Measurements from ENCODE around the gene AXIN1.

Gene AXIN1

DNA sequence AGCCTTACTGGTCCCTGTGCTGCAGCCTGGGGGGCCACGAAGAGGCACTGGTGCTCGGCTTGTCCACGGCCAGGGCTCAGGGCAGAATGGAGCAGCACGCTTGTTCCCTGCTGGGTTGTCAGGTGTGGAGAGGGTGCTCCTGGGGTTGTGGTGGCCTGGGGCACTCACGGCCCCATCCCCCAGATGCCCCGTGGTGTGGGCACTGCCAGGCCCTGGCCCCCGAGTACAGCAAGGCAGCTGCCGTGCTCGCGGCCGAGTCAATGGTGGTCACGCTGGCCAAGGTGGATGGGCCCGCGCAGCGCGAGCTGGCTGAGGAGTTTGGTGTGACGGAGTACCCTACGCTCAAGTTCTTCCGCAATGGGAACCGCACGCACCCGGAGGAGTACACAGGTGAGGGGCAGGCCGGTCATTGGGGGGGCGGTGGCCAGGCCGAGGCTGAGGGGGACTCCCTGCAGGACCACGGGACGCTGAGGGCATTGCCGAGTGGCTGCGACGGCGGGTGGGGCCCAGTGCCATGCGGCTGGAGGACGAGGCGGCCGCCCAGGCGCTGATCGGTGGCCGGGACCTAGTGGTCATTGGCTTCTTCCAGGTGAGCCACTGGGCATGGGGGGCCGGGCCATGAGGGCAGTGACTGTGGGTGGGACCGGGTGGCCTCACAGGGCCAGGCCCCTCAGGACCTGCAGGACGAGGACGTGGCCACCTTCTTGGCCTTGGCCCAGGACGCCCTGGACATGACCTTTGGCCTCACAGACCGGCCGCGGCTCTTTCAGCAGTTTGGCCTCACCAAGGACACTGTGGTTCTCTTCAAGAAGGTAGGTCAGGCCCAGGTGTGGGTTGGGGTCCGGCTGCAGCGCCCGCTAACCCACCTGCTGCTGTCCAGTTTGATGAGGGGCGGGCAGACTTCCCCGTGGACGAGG is 68.1 kb downstream of the AXIN1 start:
- no peak for DNase-seq (ENCODE audit: low read depth in 2 of 2)

DNA sequence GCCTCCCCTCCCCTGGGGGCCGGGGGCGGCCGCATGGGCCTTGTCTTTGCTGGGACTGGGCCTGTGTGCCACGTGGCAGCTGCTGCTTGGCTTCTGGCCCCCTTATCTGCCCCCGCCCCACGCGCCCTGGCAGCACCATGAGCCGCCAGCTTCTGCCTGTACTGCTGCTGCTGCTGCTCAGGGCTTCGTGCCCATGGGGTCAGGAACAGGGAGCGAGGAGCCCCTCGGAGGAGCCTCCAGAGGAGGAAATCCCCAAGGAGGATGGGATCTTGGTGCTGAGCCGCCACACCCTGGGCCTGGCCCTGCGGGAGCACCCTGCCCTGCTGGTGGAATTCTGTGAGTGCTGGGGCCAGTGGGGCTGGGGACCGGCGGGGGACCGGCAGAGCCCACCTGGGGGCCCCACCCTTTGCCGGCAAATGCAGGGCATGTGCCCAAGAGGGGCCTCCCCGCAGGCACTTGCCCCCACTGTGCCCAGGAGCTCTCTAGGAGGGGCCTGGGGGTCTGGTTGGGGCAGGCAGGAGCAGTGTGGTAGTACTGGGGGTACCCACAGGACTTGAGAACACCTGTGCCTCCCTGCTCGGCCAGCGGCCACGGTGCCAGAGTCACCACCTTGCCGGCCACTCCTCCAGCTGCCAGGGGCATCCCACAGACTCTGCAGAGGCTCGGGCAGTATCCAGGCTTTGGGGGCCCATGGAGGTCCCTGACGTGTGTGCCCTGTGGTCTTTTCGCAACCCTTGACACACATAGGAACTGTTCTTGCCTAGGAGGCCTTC is 69.3 kb downstream of the AXIN1 start, which contains the start of gene PDIA2:
Gene PDIA2 (plus strand): TSS at position 132 of the 773 bp plus-strand sequence. CDS start 6 bp downstream, at position 138.
- DNase-seq (ENCODE audit: low read depth in 2 of 2) = no peak

DNA sequence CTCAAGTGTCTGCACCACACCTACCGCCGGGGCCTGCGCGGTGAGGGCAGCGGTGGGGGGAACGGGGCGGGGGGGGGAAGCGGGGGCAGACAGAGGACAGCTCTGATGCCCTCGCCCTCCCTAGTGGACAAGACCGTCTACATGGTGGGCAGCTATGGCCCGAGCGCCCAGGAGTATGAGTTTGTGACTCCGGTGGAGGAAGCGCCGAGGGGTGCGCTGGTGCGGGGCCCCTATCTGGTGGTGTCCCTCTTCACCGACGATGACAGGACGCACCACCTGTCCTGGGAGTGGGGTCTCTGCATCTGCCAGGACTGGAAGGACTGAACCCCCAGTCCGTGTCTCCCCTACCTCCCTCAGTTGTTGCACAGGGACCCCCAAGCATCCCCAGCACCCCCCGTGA is 70.0 kb downstream of the AXIN1 start:
- DNase-seq (ENCODE audit: low read depth in 2 of 2) = no peak

DNA sequence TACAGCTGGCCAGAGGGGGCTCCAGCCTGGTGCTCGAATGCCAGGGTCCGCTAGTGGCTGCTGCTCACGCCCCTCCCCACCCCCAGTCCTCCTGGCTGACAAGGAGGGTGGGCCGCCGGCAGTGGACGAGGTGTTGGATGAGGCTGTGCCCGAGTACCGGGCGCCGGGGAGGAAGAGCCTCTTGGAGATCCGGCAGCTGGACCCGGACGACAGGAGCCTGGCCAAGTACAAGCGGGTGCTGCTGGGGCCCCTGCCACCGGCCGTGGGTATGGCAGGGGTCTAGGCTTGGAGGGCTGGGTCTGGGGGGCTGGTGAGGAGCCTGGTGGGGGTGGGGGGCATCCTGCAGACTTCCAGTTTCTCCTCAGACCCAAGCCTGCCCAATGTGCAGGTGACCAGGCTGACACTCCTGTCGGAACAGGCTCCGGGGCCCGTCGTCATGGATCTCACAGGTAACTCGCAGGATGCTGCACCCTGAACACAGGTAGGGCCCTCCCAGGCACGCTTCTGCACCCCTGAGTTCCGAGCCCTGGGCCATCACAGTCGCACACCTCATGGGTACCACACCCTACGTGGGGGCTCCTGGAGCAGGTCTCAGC is 70.8 kb downstream of the AXIN1 start:
- DNase-seq (ENCODE audit: low read depth in 2 of 2) = no peak

DNA sequence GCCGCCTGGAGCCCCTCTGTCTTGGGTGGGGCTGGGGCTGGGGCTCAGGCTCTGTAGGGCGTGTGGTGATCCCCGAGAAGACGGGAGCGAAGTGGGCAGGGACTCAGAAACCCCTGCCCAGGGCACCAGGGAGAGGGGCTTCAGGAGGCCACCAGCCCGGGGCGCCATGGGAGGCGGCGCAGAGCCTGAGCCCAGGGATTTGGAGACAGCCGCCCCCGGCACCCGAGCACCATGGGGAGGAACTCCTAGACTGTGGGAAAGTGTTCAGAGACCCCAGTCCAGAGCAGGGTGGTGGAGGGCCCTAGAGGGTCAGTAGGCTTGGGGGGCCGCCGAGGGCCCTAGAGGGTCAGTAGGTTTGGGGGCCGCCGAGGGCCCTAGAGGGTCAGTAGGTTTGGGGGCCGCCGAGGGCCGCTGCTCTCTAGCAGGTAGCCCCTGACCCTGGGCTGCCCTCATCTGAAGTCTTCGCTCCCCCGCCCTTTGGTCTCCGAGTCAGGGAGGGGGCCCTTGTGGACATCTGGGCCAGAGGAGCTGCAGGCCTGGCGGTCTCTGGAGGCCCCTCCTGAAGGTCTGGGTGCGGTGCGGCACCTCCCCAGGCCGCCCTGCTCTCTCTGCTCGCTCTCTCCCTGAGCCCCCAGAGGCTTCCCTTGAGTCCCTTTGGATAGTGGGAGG is 71.4 kb downstream of the AXIN1 start:
- no peak for DNase-seq (ENCODE audit: low read depth in 2 of 2)

DNA sequence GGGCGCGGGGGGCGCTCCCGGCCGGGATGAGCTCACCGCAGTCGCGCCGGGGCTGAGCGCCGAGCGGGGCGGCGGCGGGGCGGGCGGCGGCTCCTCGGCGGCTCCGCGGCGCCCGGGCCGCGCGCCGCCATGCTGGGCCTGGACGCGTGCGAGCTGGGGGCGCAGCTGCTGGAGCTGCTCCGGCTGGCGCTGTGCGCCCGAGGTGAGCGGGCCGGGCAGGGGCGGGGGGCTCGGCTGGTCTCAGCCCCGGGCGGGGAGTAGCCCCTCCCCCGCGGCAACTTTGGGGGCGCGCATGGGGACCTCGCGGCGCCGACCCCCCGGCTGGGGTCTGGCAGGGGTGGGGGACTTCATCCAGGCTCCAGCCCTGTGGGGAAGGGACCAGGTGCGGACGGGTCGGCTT is 72.0 kb downstream of the AXIN1 start, which contains the start of gene ARHGDIG:
Gene ARHGDIG (plus strand): TSS at position 40 of the 400 bp plus-strand sequence. CDS start 90 bp downstream, at position 130.
- no peak for DNase-seq (ENCODE audit: low read depth in 2 of 2)

DNA sequence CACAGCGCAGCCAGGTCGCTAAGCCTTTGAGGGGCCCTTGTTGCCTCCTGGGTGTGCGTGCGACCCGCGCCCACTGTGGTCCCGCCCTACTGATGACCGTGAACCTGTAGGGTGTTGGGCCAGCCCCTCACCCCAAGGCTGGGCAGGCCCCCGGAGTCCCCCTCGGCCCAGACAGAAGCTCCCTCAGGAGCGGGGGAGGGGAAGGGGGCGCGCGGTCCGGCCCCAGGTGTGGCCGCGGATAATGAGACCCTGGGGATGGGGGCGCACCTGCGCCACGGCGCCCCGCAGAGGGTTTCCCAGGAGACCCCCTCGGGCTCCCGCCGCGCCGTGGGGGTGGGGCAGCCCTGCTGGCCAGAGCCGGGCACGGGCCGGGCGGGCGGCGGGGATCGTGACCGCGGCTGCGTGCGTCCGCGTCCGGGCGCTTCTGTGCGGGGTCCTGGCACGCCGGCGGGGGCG is 72.5 kb downstream of the AXIN1 start:
- DNase-seq (ENCODE audit: low read depth in 2 of 2) = no peak

DNA sequence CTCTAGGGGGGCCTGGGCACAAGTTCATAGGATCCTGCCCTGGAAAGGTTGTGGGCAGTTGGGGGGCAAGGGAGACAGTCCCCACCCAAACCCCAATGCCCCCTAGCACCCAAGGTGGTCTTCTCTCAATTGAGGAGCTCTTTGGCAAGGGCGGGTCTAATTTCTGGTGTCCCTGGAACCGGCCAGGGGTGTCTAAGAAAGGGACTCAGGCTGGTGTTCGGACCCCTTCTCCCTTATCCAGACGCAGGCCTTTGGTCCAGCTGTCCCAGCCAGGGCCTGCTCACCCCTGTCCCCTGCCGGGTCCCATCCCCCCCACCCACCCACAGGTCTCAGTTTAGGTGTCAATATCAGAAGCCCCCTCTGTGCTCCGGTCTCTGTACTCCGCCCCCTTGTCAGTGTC is 73.0 kb downstream of the AXIN1 start:
- no peak for DNase-seq (ENCODE audit: low read depth in 2 of 2)

DNA sequence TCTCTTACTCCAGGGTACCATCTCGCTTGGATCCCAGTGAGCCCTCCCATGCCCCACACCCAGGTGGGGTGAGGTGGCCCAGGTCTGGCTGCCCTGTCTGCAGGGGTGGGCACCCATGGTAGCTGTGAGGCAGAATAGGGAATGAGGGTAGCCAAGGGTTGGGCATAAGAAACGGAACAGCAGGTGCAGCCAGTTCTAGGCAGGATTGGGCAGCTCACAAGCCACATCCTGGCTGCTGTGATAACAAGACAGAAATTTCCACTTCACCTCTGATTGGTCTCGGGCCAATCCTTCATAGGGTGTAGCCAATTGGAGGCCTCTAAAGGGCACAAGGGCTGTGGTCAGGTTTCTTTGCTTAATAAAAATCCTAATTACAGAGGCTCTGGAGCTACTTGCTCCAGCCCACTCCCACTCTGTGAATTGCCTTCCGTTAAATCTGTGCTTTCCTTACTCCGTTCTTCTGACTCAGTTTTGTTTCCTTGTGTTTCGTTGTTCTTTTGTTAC is 73.6 kb downstream of the AXIN1 start:
- DNase-seq (ENCODE audit: low read depth in 2 of 2) = no peak

DNA sequence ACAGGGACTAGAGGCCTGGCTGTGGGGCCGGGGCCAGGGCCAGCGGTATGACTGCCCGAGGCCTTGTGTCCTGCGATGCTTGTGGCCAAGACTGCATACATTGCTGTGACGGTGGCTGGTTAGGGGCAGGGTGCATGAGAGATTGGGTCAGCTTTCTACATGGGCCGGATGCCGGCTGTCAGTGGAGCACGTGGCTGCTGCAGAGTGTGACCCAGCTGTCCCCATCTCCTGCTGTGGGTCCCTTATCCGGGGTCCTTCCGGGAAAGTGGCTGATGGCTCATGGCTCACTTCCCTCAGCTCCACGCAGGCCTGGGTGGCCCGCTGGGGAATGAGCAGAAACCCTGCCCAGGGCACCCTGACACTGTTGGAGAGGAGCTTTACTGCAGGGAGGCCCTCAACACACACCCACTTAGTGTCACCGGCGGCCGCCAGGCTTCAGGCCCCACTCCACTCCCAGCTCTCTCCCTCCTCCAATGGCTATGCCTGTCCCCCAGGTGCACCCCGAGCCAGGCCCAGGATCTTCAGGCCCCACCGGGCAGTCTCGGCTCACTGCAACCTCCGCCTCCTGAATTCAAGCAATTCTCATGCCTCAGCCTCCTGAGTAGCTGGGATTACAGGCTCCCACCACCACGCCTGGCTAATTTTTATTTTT is 76.0 kb downstream of the AXIN1 start:
- no peak for DNase-seq (ENCODE audit: low read depth in 2 of 2)

DNA sequence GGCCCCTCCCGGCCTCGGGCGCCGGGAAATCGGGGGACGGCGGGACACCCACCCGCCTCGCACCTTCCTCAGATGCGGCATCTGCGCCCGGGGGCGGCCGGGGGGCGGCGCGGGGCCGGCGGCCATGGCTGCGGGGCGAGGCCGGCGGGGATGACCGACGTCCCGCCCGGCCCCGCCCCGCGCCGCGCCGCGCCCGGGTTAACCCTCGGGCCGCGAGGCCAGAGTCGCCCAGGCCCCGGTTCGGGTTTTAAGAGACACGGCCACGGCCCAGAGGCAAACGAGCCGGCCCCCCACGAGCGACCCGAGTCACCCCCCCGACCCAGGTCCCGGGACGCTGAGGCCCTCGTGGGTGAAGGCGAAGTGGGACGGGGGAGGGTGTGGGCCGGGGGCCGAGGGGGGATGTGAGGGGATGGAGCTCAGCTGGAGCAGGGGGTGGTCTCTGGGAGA is 76.7 kb downstream of the AXIN1 start, which contains the start of gene RGS11:
Gene RGS11 (minus strand): TSS at position 159 of the 447 bp plus-strand sequence. CDS start 33 bp downstream, at position 126.
- DNase-seq (ENCODE audit: low read depth in 2 of 2) = no peak

DNA sequence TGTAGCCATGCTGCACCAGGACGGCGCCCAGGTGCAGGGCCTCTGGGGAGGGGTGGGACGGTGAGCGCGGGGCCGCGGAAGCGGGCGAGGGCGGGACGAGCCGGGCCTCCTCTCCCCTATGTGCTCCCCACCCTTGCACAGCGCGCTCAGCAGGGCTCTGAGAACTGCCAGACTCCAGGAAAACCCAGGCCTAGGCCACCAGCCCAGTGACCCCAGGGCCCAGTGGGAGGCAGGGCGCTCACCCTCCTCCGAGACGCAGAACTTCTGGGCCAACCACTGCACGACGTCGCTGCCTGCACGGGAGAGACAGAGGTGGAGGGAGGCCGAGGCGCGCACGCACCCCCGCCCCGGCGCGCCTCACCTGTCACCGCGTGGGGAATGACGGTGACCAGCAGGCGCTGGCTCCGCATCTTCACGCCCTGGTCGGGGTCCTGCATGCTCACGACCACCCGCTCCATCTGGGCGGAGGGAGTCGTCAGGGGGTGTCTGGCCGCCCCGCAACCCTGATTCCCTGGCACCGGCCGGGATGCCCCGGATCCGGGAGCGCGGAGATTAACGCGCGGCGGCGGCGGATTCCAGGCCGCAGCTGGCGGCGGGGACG is 77.4 kb downstream of the AXIN1 start:
- no peak for DNase-seq (ENCODE audit: low read depth in 2 of 2)

DNA sequence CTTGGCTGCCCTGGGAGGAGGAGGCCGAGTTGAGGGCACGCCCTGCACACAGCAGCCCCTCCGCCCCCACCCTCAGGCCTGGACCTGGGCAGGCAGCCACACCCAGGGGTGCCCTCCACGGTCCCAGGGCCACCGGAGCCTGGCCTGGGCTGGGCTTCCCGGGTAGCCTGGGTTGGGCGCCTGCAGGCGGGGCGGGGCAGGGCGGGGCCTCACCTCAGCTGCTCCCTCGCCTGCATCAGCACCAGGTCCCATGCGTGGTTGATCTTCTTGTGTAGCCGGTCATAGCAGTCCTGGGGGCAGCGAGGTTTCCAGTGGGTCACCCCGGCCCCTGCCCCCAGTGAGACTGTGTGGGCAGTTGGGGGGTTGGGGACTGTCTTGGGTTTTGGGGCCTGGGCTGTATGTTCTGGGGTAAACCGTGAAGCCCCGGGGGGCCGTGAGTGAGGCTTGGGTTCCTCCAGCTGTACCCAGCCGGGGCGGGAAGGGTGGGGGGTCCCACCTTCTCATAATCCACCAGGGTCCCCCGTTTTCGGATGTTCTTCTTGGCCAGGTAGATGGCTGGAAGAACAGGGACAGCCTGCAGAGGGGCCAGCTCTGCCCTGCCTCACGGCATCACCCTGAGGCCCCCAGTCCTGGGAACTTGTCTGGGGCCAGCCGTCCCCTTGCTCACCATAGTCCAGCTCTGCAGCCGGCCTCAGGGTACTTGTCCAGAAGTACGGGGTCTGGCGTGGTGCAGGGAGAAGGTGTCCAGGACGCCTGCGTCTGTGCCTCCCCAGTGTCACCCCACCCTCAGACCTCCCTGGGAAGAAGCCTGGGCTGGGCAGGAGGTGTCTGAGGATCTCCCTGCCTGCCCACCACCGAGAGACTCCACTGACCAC is 78.7 kb downstream of the AXIN1 start:
- no peak for DNase-seq (ENCODE audit: low read depth in 2 of 2)

DNA sequence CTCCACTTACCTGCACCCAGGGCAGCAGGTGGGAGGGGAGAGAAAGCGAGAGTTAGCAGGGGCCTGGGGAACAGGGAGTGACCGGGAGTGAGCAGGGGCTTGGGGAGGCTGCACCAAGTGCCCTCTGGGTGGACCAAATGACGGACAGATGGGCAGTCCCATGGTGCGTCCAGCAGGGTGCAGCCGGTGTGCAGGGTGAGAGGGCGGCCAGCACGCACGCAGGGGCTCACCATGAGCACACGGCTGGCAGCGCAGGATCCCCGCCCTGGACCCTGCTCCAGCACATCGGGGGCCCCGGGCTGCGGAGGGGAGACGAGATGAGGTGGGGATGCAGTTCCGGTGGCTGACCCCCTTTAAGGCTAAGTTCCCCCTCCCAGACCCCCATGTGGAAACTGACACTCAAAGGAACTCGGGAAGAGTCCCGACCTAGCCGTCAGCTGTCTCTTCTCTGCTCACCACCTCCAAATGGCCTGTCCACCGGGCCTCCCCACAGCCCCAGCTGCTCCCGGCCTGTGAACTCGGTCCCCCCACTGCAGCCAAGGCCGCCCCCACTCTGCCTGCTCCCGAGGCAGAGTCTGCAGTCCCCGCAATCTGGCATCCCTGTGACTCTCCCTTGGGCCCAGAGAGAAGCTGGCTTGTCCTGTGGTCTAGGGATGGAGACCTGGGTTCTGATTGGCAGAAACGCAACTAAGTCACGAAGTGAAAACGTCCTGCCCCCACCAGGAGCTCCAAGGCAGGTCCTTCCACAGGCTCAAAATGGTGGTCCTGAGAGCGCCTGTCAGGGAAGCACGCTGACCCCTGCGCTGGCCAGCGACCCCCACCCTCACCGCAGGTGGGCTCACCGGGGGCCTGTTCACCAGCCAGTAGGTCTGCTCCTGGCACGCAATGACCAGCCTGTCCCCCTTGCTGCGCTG is 79.6 kb downstream of the AXIN1 start:
- DNase-seq (ENCODE audit: low read depth in 2 of 2) = no peak

DNA sequence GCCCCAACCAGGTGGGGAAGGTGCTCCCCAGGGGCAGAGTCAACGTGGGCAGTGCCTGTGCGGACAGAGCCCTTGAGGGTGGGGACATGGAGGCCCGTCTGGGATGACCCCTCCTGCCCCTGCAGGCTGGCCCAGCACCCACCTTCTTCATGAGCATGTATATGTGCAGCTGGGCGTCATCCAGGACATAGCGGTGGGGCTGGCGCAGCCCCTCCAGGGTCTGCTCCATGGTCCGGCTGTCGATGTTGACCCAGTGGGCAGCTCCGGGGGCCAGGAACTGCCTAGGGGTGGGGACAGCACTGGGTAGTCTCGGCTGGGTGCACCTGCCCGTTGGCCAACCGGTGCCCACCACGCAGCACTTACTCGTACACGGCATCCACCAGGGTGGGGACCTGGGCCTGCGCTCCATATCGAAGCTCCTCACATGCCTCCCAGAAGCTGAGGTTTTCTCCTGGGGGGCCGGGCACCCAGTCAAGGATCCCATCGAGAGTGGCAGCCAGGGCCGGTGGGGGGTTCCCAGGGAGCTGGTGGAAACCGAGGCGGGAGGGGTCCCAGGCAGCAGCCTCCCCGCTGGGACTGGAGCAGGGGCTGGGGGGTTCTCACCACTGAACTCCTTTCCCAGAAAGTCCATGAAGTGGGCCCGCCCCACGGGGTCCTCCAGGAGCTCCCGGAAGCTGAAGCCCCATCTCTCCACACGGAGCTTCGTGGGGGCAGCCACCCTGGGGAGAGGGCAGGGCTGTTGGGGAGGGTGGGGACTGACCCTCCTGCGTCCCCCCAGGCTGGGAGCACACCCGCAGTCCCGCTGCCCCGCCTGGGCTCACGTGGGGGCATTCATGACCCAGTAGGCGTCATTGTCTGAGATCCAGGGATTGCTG is 81.9 kb downstream of the AXIN1 start:
- DNase-seq (ENCODE audit: low read depth in 2 of 2) = no peak

DNA sequence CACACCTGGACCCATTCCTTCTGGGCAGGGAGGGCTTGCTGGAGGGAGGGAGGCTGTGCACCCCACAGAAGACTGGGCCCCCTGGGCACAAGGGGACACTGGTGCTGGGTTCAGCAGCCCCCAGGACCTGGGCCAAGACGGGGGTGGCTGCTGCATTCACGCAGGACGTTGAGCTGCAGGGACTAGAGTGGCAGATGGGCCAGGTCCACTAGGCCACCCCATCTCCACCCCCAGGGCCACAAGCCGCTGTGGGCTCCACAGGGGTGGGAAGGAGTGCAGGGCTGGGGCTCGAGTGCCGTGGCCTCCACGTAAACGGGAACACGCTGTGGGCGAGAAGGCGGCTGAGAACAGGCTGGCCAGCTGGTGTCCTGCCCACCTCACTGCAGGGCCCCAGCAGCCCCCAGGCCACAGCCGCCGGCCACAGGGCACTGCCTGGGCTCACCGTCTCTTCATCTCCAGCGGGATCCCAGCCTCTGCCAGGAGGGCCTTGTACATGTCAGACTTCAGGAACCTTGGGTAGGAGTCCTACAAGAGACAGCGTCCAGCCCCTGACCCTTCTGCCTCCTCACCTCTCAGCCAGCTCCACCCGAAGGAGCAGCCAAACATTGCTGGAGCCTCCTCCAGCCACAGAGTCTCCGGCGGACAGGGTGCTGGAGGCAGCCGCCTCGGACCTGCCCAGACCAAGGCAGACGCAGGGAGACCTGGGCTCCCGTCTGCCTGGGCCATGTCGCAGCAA is 83.3 kb downstream of the AXIN1 start:
- DNase-seq (ENCODE audit: low read depth in 2 of 2) = no peak
